GM20000 (cell line): ENCODE data around the gene DSP.

Source experiments
- DNase-seq: peaks from one replicate; pipeline ENCODE4 v3.0.0; 2012; ENCODE audit warnings: low spot score
- TF ChIP-seq, protein P1 (sequence below): IDR thresholded peaks from 2 replicates; pipeline ENCODE4 v1.5.1; 2012; ENCODE audit warnings: mild to moderate bottlenecking, control low read depth; ENCODE audit errors: extremely low read depth, missing control alignments

DSP gene

DNA sequence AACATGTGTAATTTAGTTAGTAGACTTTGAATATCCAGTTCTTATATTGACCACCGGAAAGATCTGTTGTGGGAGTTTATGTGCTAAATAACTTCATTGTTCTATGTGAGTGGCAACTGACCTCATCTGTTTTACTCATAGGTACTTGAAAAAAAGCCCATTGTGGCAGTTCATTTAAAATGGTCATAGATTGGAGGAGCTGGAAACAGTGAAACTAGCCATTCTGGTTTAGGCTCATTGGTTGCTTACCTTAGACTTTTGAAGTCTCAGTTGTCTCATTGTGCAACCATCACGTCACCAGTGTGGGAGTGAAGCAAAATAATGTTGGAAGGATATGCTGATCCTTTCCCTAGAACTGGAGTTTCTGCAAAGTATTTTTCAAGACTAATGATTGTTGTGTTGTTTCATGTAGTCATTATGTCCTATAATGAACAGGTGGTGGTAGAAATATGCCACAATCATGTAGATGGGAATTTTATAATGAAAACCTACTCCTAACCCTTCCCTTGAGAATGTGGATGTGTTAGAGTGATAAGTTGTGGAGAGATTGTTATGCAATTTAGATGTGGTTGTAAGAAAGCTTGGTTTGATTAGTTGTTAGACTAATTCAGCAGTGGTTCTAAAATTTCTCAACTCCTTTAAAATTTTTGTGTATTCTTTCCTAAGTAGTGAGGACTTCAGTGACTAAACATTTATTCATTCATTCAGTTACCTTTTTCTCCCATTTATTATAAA, 18.3 kb downstream of the DSP start:
- TF ChIP-seq, protein P1, sequence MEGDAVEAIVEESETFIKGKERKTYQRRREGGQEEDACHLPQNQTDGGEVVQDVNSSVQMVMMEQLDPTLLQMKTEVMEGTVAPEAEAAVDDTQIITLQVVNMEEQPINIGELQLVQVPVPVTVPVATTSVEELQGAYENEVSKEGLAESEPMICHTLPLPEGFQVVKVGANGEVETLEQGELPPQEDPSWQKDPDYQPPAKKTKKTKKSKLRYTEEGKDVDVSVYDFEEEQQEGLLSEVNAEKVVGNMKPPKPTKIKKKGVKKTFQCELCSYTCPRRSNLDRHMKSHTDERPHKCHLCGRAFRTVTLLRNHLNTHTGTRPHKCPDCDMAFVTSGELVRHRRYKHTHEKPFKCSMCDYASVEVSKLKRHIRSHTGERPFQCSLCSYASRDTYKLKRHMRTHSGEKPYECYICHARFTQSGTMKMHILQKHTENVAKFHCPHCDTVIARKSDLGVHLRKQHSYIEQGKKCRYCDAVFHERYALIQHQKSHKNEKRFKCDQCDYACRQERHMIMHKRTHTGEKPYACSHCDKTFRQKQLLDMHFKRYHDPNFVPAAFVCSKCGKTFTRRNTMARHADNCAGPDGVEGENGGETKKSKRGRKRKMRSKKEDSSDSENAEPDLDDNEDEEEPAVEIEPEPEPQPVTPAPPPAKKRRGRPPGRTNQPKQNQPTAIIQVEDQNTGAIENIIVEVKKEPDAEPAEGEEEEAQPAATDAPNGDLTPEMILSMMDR = no peak
- no peak for DNase-seq

DNA sequence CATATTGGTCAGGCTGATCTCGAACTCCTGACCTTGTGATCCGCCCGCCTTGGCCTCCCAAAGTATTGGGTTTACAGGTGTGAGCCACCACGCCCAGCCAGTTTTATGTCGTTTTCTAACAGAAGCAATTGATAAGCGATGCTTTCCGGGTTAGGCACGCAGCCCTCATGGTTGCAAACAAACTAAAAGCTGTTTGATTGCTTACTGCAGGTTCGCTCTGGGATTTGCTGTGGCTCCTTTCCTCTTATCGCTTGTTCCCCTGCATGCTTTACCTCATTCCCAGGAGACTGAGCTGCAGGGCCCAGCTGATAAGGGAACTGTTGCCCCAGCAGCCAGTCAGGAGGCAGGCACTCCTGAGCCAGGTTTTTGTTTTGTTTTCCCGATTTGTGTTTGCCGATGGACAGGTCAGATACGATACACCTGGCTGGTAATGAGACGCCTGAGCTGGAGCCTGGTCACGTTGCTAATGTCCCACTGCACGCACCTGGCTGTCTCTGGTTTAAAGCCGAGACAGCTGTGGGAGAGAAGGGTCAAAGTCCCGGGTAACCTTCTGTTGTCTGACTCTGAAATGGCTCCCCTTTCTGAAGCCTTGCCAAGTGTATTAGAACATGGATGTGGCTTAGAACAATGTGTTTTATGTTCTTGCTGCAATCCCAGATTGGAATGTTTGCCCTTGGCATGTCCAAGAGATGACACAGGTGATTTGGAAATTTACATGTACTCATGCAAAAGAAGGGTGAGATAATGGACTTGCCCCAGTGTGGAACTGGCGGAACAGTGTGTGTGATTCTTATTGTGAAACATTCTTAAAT, 19.9 kb downstream of the DSP start:
- TF ChIP-seq, protein P1 = no peak
- DNase-seq = no peak

DNA sequence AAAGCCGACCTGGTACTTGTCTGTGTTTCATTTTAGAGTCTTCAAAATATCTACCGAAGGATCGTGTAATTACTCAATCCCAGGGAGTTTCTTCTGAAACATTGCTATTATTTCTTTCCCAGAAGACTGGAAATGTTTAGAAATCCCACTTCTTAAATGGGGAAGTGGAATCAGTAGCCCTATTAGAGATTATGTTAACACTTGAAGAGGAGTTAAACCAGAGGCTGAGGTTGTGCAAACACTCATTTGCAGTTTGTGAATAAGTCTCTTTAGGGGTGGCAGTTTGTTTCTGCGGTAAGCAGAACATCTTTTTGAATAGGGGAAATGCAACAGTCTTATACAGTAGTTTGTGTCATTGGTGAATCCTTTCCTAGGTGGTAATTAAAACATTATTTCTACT, 21.3 kb downstream of the DSP start:
- TF ChIP-seq, protein P1 = no peak
- DNase-seq = no peak

DNA sequence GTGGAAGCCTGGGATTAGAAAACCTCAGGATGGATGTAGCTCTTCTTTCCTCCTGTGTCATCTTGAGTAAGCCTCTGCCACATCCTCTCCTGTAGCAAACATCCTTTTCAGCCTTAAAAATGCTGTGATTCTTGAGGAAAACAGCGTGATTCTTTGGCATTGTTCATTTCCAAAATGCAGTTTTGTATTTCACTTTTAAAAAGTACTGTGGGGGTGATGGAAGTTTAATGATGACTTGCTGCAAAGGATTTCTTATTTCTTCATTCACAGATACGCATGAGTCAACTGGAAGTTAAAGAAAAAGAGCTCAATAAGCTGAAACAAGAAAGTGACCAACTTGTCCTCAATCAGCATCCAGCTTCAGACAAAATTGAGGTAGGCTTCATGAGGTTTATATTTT, 24.6 kb downstream of the DSP start:
- TF ChIP-seq, protein P1 = no peak
- no peak for DNase-seq

DNA sequence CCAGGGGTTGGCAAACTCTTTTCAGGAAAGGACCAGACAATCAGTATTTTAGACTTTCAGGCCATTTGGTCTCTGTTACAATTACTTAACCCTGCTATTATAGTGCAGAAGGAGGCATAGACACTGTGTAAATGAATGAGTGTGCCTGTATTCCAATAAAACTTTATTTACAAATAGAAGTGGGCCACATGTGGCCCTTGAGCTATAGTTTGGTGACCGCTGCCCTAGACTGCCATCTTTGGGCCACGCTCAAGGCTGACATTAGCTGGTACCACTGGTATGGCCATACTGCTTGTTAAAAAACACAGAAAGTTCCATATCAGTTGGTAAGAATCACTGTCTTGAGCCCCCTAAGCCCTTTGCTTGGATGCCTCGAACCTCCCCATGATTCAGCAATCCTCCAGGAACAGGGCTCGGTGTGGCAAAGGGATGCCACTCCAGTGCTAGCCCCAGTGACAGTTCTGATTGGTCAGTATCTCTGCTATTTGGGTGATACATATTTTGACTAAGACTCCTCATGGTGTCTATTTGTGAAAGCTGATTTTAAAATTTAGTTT, 25.2 kb downstream of the DSP start:
- no peak for DNase-seq
- TF ChIP-seq, protein P1 = no peak

DNA sequence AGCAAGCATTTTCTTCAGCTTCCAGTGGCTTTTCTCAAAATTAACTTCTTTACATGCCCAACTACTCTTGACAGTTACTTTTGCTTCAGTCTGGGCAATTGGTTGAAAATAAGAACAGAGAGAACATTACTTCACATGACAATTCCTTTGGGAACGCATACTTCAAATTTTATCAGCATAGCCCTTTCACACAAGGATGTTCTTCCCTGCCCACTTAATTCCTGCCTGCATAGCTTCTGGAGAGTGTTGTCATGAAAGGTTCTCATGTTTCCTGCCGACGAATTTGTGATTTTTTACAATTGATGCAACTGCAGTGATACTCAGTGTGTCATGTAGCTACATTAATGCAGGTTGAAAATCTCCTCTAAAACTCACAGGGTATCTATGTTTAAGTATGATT, 26.6 kb downstream of the DSP start:
- DNase-seq = no peak

More for the DNA sequence above, 26.6 kb downstream of the DSP start:
- TF ChIP-seq, protein P1 = no peak
